GM23248 (cell line): ENCODE results near the gene GRIP1. TPM values are rescaled to one million over a fixed set of nuclear protein-coding genes. Genes with fewer than 3 reads are reported as not detected.

ENCODE experiments used
- DNase-seq: peaks from one replicate; pipeline ENCODE4 v3.0.0-alpha.2; 2015
- H2AFZ ChIP-seq: fragments of 200-600 bp; sonication (generic); 2 replicates; pipeline ENCODE4 v1.6.1; 2016; ENCODE audit warnings: antibody characterized with exemption
- H3F3A ChIP-seq: fragments of 200-600 bp; sonication (generic); 2 replicates; pipeline ENCODE4 v1.6.1; 2016; ENCODE audit warnings: mild to moderate bottlenecking, antibody characterized with exemption, mixed run types; ENCODE audit not compliant: insufficient read depth
- H3K27ac ChIP-seq: fragments of 200-600 bp; sonication (generic); 2 replicates; pipeline ENCODE4 v1.5.1; 2016; ENCODE audit warnings: mild to moderate bottlenecking
- H3K27me3 ChIP-seq: fragments of 200-600 bp; sonication (generic); replicated peaks from 2 replicates; pipeline ENCODE4 v1.6.1; 2016; ENCODE audit warnings: mild to moderate bottlenecking; ENCODE audit not compliant: insufficient read depth
- H3K36me3 ChIP-seq: fragments of 200-600 bp; sonication (generic); 2 replicates; pipeline ENCODE4 v1.6.1; 2016; ENCODE audit warnings: low read depth, mild to moderate bottlenecking
- H3K4me1 ChIP-seq: fragments of 200-600 bp; sonication (generic); 2 replicates; pipeline ENCODE4 v1.6.1; 2016; ENCODE audit warnings: mild to moderate bottlenecking; ENCODE audit not compliant: insufficient read depth
- H3K4me2 ChIP-seq: fragments of 200-600 bp; sonication (generic); one replicate; pipeline ENCODE4 v1.6.1; 2016; ENCODE audit warnings: mild to moderate bottlenecking; ENCODE audit not compliant: unreplicated experiment
- H3K4me3 ChIP-seq: fragments of 200-600 bp; sonication (generic); 2 replicates; pipeline ENCODE4 v1.5.1; 2016; ENCODE audit warnings: mild to moderate bottlenecking
- H3K79me2 ChIP-seq: fragments of 200-600 bp; sonication (generic); 2 replicates; pipeline ENCODE4 v1.6.1; 2016; ENCODE audit warnings: mild to moderate bottlenecking; ENCODE audit not compliant: insufficient read depth
- H3K9ac ChIP-seq: fragments of 200-600 bp; sonication (generic); 2 replicates; pipeline ENCODE4 v1.6.1; 2016; ENCODE audit warnings: mild to moderate bottlenecking
- H3K9me2 ChIP-seq: fragments of 200-600 bp; sonication (generic); 2 replicates; pipeline ENCODE4 v1.6.1; 2016; ENCODE audit warnings: mixed run types, mild to moderate bottlenecking, moderate library complexity; ENCODE audit not compliant: insufficient read depth
- H3K9me3 ChIP-seq: fragments of 200-600 bp; sonication (generic); one replicate; pipeline ENCODE4 v1.6.1; 2017; ENCODE audit warnings: low read depth
- H4K20me1 ChIP-seq: fragments of 200-600 bp; sonication (generic); 2 replicates; pipeline ENCODE4 v1.6.0; 2016; ENCODE audit not compliant: insufficient read depth
- EZH2 ChIP-seq: fragments of 200-600 bp; sonication (generic); IDR thresholded peaks from 2 replicates; pipeline ENCODE4 v1.6.1; 2018; ENCODE audit warnings: antibody characterized with exemption, mild to moderate bottlenecking; ENCODE audit not compliant: insufficient read depth, poor library complexity, severe bottlenecking
- EZH2phosphoT487 ChIP-seq: fragments of 200-600 bp; sonication (generic); IDR thresholded peaks from 2 replicates; pipeline ENCODE4 v1.6.1; 2018; ENCODE audit warnings: antibody characterized with exemption, moderate library complexity, mild to moderate bottlenecking, low read depth; ENCODE audit not compliant: insufficient read depth
- WGBS, 2 experiments: methylation state at CpG; one replicate each; pipeline ENCODE4 v1.1.6; 2015 to 2017; ENCODE audit warnings: low lambda C conversion rate in 2 of 2, low coverage in 1 of 2; ENCODE audit errors: missing lambda C conversion rate in 2 of 2; 5-methylcytosine and 5-hydroxymethylcytosine counted together
- in situ Hi-C: fragments of 300-500 bp; cut with MboI; formaldehyde crosslinking; loops from 2 replicates; pipeline ENCODE4 v1.15.0; 2020
- polyA plus RNA-seq: library from polyadenylated mRNA; unstranded; fragments of >200 nt; fragmentation: Nextera tagmentation; extraction: Ambion mirVana; gene quantifications from 2 replicates; pipeline ENCODE4 v1.2.1, GENCODE V29; 2016
- total RNA-seq: library from RNA; depleted of rRNA; stranded (reverse); fragments of >200 nt; shearing (Covaris generic); gene quantifications from 2 replicates; pipeline ENCODE4 v1.2.3, GENCODE V29; 2014

The GRIP1 gene
- total and polyA plus RNA-seq, 2 experiments from 2014 or later: not detected

DNA sequence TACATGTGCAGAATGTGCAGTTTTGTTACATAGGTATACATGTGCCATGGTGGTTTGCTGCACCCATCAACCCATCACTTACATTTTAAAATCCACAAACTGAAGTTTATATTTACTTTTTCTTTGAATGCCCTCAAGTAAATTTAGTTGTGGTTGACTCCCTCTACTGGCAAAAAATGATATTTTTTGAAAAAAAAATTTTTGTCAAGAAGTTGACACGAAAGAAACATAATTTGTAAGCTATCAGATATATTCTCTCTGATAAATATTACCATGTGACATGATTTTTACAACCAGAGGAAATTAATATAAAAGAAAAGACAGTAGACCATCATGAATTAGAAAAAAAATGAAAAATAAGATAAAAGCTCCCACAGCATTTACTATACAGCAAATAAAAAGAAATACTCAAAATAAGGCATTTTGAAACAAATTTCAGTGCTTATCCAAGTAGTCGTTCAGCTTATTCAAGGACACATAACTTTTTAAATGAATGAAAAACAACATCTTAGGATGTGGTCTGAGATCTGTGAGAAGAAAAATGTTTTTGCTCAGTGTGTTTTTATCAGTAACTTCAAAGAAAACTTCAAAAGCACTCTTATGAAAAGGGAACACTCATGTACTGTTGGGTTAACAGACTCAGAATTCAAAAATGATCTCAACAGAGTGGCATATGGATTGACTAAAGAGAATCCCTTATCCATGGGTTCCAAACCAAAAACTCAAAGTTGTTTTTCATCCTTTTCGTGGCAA, 30.0 kb upstream of the GRIP1 start:
- 8 to 11% methylated on average over 3 of the region's 3 CpGs for WGBS, 2 experiments
- Histone ChIP-seq H4K20me1 (no peaks in the 10 kb centered on the region), H3K4me1 (no peaks in the 10 kb centered on the region), H3K79me2 (no peaks in the 10 kb centered on the region), H3K9me3 (no peaks in the 10 kb centered on the region), H3K9me2 (no peaks in the 10 kb centered on the region), H3K36me3 (no peaks in the 10 kb centered on the region), H2AFZ (no peak overlapping the region), H3K4me3 (no peak overlapping the region), H3K27ac (no peak overlapping the region), H3F3A (no peaks in the 10 kb centered on the region), H3K27me3 (peaks cover 1% of the 10 kb centered on the region), H3K4me2 (no peak overlapping the region), H3K9ac (no peak overlapping the region)
- peak; percentile 32 for DNase-seq
- TF ChIP-seq EZH2phosphoT487: no peak
- in situ Hi-C loops: no loop called here

DNA sequence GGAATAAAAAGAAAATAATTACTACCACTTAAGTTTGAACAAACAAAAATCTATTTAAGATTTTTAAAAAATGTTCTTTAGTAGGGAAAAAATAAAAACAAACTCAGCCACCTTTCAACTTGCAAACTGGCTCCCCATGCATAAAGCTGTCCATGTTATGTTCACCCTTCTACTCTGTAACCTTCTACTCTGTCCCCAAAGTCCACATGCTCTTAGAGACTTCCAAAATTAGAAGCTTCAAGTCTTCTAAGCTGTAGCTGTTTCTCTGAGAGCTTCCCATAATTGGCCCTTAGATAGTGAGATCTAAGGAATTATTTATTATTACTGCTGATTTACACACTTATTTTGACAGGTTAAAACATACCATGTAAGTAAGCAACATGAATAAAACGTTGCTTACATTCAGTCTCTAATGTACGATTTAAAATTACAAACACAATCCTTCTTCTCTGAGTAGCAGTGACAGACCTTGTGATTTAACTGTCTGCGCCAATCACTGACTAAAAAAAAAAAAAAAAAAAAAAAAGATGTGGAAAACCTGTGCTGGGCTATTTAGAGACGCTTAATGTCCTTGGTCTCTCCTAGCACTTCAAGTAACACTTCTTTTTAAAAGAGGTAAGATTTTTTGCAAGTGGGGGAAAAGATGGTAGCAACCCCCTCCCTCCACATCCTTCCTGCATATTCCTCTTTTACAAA, 28.3 kb upstream of the GRIP1 start:
- H4K20me1 ChIP-seq: no peaks in the 10 kb centered on the region
- H3K4me1 ChIP-seq: no peaks in the 10 kb centered on the region
- DNase-seq: no peak
- H3K27me3 ChIP-seq: no peaks in the 10 kb centered on the region; the same call in none of the 2 replicates
- TF ChIP-seq EZH2: no peak
- no peak for TF ChIP-seq EZH2phosphoT487
- 17 to 23% methylated on average over 4 of the region's 4 CpGs for WGBS, 2 experiments
- no peaks in the 10 kb centered on the region for H3K79me2 ChIP-seq
- H3K9me3 ChIP-seq: no peaks in the 10 kb centered on the region
- H3K36me3 ChIP-seq: no peaks in the 10 kb centered on the region
- no peak overlapping the region for H3K4me3 ChIP-seq
- no peak overlapping the region for H3K27ac ChIP-seq
- in situ Hi-C loops: no loop called here
- no peak overlapping the region for H3K4me2 ChIP-seq
- no peak overlapping the region for H3K9ac ChIP-seq
- H3K9me2 ChIP-seq: no peaks in the 10 kb centered on the region
- no peak overlapping the region for H2AFZ ChIP-seq
- H3F3A ChIP-seq: no peaks in the 10 kb centered on the region

DNA sequence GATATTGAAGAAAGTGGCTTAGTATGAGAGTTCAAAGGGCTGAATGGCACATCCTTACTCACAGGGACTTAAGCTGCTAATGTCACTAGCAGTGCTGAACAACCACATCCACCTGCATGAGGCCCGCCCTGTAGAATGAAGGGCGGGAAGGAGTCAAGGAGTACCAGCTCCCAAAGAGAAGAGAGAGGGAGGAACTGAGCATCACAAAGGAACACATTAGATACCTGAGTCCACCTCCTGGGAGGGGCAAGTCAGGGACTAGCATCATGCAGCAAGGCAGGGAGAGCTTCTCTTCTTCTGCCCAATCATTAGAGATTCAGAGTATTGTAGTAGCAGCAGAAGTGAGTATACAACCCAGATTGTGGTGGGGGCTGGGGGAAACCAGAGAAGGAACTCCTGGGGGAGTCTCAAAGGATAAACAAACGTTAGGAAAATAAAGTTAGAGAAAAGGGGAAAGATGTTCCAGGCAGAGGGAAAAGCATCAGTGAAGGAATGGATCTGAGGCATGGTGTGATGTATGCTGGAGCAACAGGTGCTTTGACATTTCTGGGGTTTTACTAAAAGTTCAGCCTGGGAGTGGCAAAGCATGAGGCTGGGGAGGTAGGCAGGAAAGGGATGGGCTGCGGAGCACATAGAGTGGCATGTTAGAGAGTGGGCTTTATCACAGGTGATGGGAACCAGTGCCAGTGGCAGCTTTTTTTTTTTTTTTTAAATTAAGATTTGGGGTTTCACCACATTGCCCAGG, 21.0 kb upstream of the GRIP1 start:
- no peak for TF ChIP-seq EZH2
- TF ChIP-seq EZH2phosphoT487: no peak
- Histone ChIP-seq H3K9ac (no peak overlapping the region), H3K4me1 (no peaks in the 10 kb centered on the region), H3K9me3 (no peaks in the 10 kb centered on the region), H3K36me3 (no peaks in the 10 kb centered on the region), H4K20me1 (no peaks in the 10 kb centered on the region), H3K9me2 (no peaks in the 10 kb centered on the region), H3K27me3 (peaks cover 37% of the 10 kb centered on the region), H3K4me3 (no peak overlapping the region), H3F3A (no peaks in the 10 kb centered on the region), H2AFZ (no peak overlapping the region), H3K4me2 (no peak overlapping the region), H3K27ac (no peak overlapping the region), H3K79me2 (no peaks in the 10 kb centered on the region)
- WGBS, 2 experiments: 36 to 38% methylated on average over 4 of the region's 4 CpGs
- DNase-seq: no peak
- in situ Hi-C loops: no loop called here

DNA sequence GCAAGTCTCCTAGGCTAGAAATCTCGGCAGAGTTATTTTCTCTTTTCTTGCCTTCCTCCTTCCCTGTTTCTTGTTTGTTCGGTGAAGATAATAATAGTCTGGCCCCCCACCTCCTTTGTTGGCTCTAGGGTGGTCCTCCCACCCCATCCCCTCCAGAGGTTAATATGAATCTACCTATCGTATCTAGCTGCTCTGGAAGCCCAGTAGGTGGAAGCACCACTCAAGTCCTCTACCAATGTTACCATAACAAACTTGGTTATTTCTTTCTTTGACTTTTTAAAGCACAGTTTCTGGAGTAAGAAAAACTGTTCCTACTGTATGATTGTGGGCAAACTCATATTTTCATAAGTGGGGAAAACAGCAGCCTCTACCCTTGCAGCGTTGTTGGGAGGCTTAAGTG, 19.7 kb upstream of the GRIP1 start:
- H3K9me3 ChIP-seq: no peaks in the 10 kb centered on the region
- no peaks in the 10 kb centered on the region for H4K20me1 ChIP-seq
- no peaks in the 10 kb centered on the region for H3K36me3 ChIP-seq
- H3K4me3 ChIP-seq: no peak overlapping the region
- DNase-seq: no peak
- TF ChIP-seq EZH2: no peak
- TF ChIP-seq EZH2phosphoT487: no peak
- H3K4me1 ChIP-seq: no peaks in the 10 kb centered on the region
- H3F3A ChIP-seq: no peaks in the 10 kb centered on the region
- H3K4me2 ChIP-seq: no peak overlapping the region
- no peak overlapping the region for H2AFZ ChIP-seq
- in situ Hi-C loops: no loop called here
- no peak overlapping the region for H3K27ac ChIP-seq
- no peaks in the 10 kb centered on the region for H3K79me2 ChIP-seq
- no peak overlapping the region for H3K9ac ChIP-seq
- H3K27me3 ChIP-seq: peaks cover 37% of the 10 kb centered on the region
- H3K9me2 ChIP-seq: no peaks in the 10 kb centered on the region
- WGBS, 2 experiments: 7 to 12% methylated on average over 4 of the region's 4 CpGs
